Smooth muscle cell (in vitro differentiated cells): ENCODE results near the gene REV3L. TPM values are rescaled to one million over a fixed set of nuclear protein-coding genes. Genes with fewer than 3 reads are reported as not detected.
A peak's percentile ranks its signal among the peaks of the same experiment; 100 is the strongest.

ENCODE experiments used
- DNase-seq: peaks from one replicate; lab custom pipeline; 2025; ENCODE audit not compliant: unreplicated experiment; lab: John Stamatoyannopoulos, UW
- H2AFZ ChIP-seq: fragments of 200-600 bp; sonication (generic); 2 replicates; pipeline ENCODE4 v1.6.0; 2016; ENCODE audit warnings: antibody characterized with exemption, low read depth, mild to moderate bottlenecking
- H3F3A ChIP-seq: fragments of 200-600 bp; sonication (generic); 2 replicates; pipeline ENCODE4 v1.6.0; 2017; ENCODE audit warnings: antibody characterized with exemption, low read depth
- H3K27ac ChIP-seq: fragments of 200-600 bp; sonication (generic); 2 replicates; pipeline ENCODE4 v1.5.1; 2016; ENCODE audit warnings: low read depth, mild to moderate bottlenecking
- H3K27me3 ChIP-seq: fragments of 200-600 bp; sonication (generic); 2 replicates; pipeline ENCODE4 v1.6.1; 2016; ENCODE audit warnings: low read depth, mild to moderate bottlenecking
- H3K36me3 ChIP-seq: fragments of 200-600 bp; sonication (generic); 2 replicates; pipeline ENCODE4 v1.5.1; 2016; ENCODE audit warnings: low read depth
- H3K4me1 ChIP-seq: fragments of 200-600 bp; sonication (generic); 2 replicates; pipeline ENCODE4 v1.5.1; 2016; ENCODE audit warnings: low read depth
- H3K4me2 ChIP-seq: fragments of 200-600 bp; sonication (generic); 2 replicates; pipeline ENCODE4 v1.6.0; 2016; ENCODE audit warnings: mild to moderate bottlenecking
- H3K4me3 ChIP-seq: fragments of 200-600 bp; sonication (generic); 2 replicates; pipeline ENCODE4 v1.5.1; 2016; ENCODE audit warnings: mild to moderate bottlenecking
- H3K79me2 ChIP-seq: fragments of 200-600 bp; sonication (generic); 2 replicates; pipeline ENCODE4 v1.6.0; 2016; ENCODE audit warnings: low read depth, mild to moderate bottlenecking
- H3K9ac ChIP-seq: fragments of 200-600 bp; sonication (generic); 2 replicates; pipeline ENCODE4 v1.6.0; 2016; ENCODE audit warnings: low read depth
- H3K9me3 ChIP-seq: fragments of 200-600 bp; sonication (generic); replicated peaks from 2 replicates; pipeline ENCODE4 v1.5.1; 2016; ENCODE audit warnings: low read depth
- H4K20me1 ChIP-seq: fragments of 200-600 bp; sonication (generic); 2 replicates; pipeline ENCODE4 v1.6.0; 2016; ENCODE audit warnings: low read depth
- WGBS: methylation state at CpG from one replicate; pipeline ENCODE4 v1.1.7; 2016; ENCODE audit warnings: low lambda C conversion rate; 5-methylcytosine and 5-hydroxymethylcytosine counted together
- polyA plus RNA-seq: library from polyadenylated mRNA; unstranded; fragments of >200 nt; fragmentation: Nextera tagmentation; extraction: Ambion mirVana; gene quantifications from 2 replicates; pipeline ENCODE4 v1.2.1, GENCODE V29; 2016
- total RNA-seq: library from RNA; depleted of rRNA; stranded (reverse); fragments of >200 nt; gene quantifications from 2 replicates; pipeline ENCODE4 v1.2.3, GENCODE V29; 2014
- TF ChIP-seq, protein P1 (sequence below): fragments of 200-600 bp; sonication (generic); IDR thresholded peaks from 2 replicates; pipeline ENCODE4 v1.5.1; 2017; ENCODE audit warnings: borderline replicate concordance, mild to moderate bottlenecking, antibody characterized with exemption; ENCODE audit not compliant: insufficient read depth, poor library complexity, severe bottlenecking

The REV3L gene
- total and polyA plus RNA-seq, 2 experiments from 2014 or later: 6.9 to 19.8 TPM

DNA sequence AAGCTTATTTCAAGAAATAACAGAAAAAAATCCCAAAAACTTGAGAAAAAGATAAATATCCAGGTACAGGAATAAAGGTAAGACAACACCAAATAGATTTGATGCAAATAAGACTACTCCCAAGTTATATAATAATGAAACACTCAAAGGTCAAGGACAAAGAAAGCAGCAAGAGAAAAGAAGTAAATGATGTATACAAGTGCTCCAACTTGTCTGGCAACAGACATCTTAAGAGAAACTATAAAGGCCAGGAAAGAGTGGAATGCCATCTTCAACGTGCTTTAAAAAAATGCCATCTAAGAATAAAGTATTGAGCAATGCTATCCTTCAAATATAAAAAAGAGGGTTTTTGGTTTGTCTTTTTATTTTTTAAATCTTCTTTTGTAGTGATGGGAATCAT, 54.2 kb downstream of the REV3L start:
- H3F3A ChIP-seq: no peaks in the 10 kb centered on the region
- no peak for DNase-seq
- H3K27me3 ChIP-seq: no peaks in the 10 kb centered on the region
- no peak overlapping the region for H3K4me2 ChIP-seq
- no peak overlapping the region for H3K27ac ChIP-seq
- 97% methylated on average over 1 of the region's 1 CpG for WGBS
- H3K9me3 ChIP-seq: no peaks in the 10 kb centered on the region
- H3K4me1 ChIP-seq: peaks cover 15% of the 10 kb centered on the region
- no peak overlapping the region for H3K9ac ChIP-seq
- no peak overlapping the region for H3K4me3 ChIP-seq
- H3K79me2 ChIP-seq: peaks cover 57% of the 10 kb centered on the region
- H4K20me1 ChIP-seq: peaks cover 34% of the 10 kb centered on the region
- no peaks in the 10 kb centered on the region for H3K36me3 ChIP-seq
- TF ChIP-seq, protein P1, sequence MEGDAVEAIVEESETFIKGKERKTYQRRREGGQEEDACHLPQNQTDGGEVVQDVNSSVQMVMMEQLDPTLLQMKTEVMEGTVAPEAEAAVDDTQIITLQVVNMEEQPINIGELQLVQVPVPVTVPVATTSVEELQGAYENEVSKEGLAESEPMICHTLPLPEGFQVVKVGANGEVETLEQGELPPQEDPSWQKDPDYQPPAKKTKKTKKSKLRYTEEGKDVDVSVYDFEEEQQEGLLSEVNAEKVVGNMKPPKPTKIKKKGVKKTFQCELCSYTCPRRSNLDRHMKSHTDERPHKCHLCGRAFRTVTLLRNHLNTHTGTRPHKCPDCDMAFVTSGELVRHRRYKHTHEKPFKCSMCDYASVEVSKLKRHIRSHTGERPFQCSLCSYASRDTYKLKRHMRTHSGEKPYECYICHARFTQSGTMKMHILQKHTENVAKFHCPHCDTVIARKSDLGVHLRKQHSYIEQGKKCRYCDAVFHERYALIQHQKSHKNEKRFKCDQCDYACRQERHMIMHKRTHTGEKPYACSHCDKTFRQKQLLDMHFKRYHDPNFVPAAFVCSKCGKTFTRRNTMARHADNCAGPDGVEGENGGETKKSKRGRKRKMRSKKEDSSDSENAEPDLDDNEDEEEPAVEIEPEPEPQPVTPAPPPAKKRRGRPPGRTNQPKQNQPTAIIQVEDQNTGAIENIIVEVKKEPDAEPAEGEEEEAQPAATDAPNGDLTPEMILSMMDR: no peak
- no peak overlapping the region for H2AFZ ChIP-seq

DNA sequence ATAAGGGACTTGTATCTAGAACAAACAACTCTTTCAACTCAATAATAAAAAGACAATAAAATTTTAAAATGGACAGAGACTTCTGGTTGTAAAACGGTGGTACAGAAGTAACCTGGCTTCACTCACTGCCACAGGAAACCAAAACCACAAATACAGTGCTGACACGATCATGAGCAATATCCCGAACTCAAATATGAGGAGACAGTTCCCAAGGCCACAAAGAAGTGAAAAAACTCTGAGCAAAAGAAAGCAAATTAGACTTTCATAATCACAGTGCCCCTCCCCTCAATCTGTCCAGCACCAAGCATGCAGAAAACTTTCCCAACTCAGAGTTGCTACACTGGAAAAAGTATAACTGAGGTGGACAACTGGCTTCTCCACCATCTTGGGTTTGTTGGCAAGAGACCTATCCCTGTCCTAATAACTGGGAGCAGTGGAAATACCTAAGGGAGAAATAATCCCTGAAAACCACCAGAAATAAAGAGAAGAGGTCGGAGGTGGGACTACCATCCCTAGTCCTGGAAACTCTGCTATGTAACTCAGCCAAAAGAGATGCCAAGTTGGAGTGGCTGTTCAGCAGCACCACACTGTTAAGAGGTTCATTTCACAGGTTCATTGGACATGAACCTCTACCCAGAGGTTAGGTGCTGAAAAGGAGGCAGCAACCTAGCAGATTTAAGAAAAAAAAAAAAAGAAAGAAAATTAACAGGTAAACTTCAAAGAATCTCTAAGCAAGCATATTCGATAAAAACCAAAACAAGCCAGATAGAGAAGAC, 55.5 kb downstream of the REV3L start:
- Histone ChIP-seq H3K27me3 (no peaks in the 10 kb centered on the region), H3F3A (no peaks in the 10 kb centered on the region), H3K27ac (peak overlapping the region; percentile 35), H3K4me2 (peak overlapping the region; percentile 70), H3K4me1 (peaks cover 24% of the 10 kb centered on the region), H3K79me2 (peaks cover 46% of the 10 kb centered on the region), H3K9ac (no peak overlapping the region), H3K9me3 (no peaks in the 10 kb centered on the region), H3K36me3 (no peaks in the 10 kb centered on the region), H2AFZ (no peak overlapping the region), H4K20me1 (peaks cover 40% of the 10 kb centered on the region), H3K4me3 (peak overlapping the region; percentile 12)
- DNase-seq: no peak
- TF ChIP-seq, protein P1: no peak
- WGBS: 39% methylated on average over 5 of the region's 5 CpGs

DNA sequence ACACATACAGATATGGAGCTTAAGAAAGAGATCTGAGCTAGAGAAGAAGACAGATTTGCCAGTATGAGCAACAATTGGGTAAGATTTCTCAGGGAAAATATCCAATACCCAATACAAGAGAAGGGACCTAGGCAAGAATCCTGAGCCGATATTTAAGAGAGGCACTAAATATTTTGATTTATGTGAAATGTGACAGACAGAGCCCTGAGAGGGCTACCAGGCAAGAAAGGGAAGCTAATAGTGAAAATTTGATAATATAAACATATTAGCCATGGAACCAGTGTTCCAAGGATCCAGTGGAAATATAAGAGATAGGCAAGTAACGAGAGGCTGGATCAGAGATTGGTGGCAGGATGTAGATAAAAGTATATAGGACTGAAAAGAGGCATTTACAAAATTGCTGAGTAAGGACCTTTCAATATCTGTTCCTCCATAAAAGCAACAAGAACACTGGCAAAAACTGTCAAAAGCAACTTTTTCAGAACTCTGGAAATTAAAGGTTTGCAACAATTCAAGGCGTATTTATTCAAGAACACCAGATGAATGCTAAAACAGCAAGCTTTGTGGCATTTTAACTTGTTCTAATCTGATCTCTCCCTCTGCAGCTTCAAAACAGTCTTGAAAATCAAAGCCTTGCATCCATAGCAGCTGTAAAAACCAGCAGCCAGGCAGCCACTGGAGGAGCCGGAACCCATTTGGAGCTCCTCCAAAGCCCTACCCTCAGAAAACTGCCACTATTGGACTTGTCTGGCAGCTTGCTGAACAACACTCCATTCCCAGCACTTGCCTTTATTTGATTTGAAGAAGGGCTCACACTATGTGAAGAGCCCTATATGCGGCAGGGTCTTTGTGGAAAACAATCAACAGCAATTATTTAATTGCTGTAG, 58.8 kb downstream of the REV3L start:
- DNase-seq: no peak
- H3K27me3 ChIP-seq: no peaks in the 10 kb centered on the region
- H3K27ac ChIP-seq: no peak overlapping the region
- peaks cover 45% of the 10 kb centered on the region for H3K79me2 ChIP-seq
- H3K9me3 ChIP-seq: no peaks in the 10 kb centered on the region
- H3F3A ChIP-seq: no peaks in the 10 kb centered on the region
- peak overlapping the region; percentile 2 for H3K4me2 ChIP-seq
- TF ChIP-seq, protein P1: no peak
- no peaks in the 10 kb centered on the region for H3K36me3 ChIP-seq
- 59% methylated on average over 5 of the region's 5 CpGs for WGBS
- H3K4me1 ChIP-seq: peaks cover 24% of the 10 kb centered on the region
- H2AFZ ChIP-seq: no peak overlapping the region
- peaks cover 36% of the 10 kb centered on the region for H4K20me1 ChIP-seq
- H3K4me3 ChIP-seq: no peak overlapping the region
- H3K9ac ChIP-seq: no peak overlapping the region
